B cell (primary cell): ENCODE measurements around the gene UBXN7. TPM values are rescaled to one million over a fixed set of nuclear protein-coding genes. Genes with fewer than 3 reads are reported as not detected.

Experiments used
- ATAC-seq: fragments of 200-7000 bp; cut with Tn5 transposase; one replicate; pipeline ENCODE4 v1.10.0; 2021; ENCODE audit warnings: low read depth, mild to moderate bottlenecking, moderate number of reproducible peaks, moderate library complexity
- CTCF ChIA-PET: fragments of 350-600 bp; sonication (Branson Sonifier 250); formaldehyde crosslinking; loops from one replicate; lab custom pipeline; 2021; ENCODE audit warnings: antibody characterized with exemption, inconsistent platforms; lab: Charles Lee
- POLR2A ChIA-PET: fragments of 350-600 bp; sonication (Branson Sonifier 250); formaldehyde crosslinking; loops from one replicate; lab custom pipeline; 2021; ENCODE audit warnings: antibody characterized with exemption; lab: Charles Lee
- DNase-seq: peaks from one replicate; pipeline ENCODE4 v3.0.0; 2013
- H2AFZ ChIP-seq: 2 replicates; pipeline ENCODE4 v1.6.1; 2012; ENCODE audit warnings: mild to moderate bottlenecking, low read depth, low read length; ENCODE audit not compliant: insufficient read depth, poor library complexity, severe bottlenecking
- H3K27ac ChIP-seq, 2 donors: 1 replicate in 1 of 2; 2 replicates in 1 of 2; pipeline ENCODE4 v1.5.1; 2012 to 2013; ENCODE audit warnings: low read length in 2 of 2, mild to moderate bottlenecking in 2 of 2, moderate library complexity in 1 of 2
- H3K27me3 ChIP-seq, 4 experiments: fragments of 200-600 bp in 1 of 4; sonication (generic) in 1 of 4; replicated peaks in 1 of 4; 1 replicate in 2 of 4; 2 replicates in 2 of 4; pipeline versions ENCODE4 v1.6.1 to v1.7.0; 2013 to 2016; ENCODE audit warnings: low read length in 3 of 4, mild to moderate bottlenecking in 2 of 4, mixed read lengths in 1 of 4, moderate library complexity in 1 of 4; ENCODE audit not compliant: insufficient read depth in 4 of 4, control insufficient read depth in 3 of 4; ENCODE audit errors: control extremely low read depth in 1 of 4
- H3K36me3 ChIP-seq, 2 experiments: replicated peaks in 1 of 2; 1 replicate in 1 of 2; 2 replicates in 1 of 2; pipeline versions ENCODE4 v1.6.1 to v1.7.1; 2013; ENCODE audit warnings: low read length in 1 of 2; ENCODE audit not compliant: insufficient read depth in 2 of 2, control insufficient read depth in 1 of 2; ENCODE audit errors: control extremely low read depth in 1 of 2, extremely low read depth in 1 of 2
- H3K4me1 ChIP-seq, 2 donors: fragments of 200-600 bp in 1 of 2; sonication (generic) in 1 of 2; 1 replicate in 1 of 2; 2 replicates in 1 of 2; pipeline versions ENCODE4 v1.5.1 to v1.6.1; 2013 to 2017; ENCODE audit warnings: low read length in 2 of 2; ENCODE audit not compliant: control insufficient read depth in 2 of 2, insufficient read depth in 2 of 2
- H3K4me2 ChIP-seq: replicated peaks from 2 replicates; pipeline ENCODE3; 2012; ENCODE audit warnings: mild to moderate bottlenecking, low read depth, low read length; ENCODE audit not compliant: poor library complexity, severe bottlenecking
- H3K4me3 ChIP-seq, 5 experiments: fragments of 200-600 bp in 1 of 5; sonication (generic) in 1 of 5; 1 replicate in 3 of 5; 2 replicates in 2 of 5; pipeline versions ENCODE4 v1.5.1 to v1.7.0; 2011 to 2016; ENCODE audit warnings: low read length in 4 of 5, mild to moderate bottlenecking in 4 of 5, low read depth in 2 of 5, control low read depth in 1 of 5, moderate library complexity in 1 of 5; ENCODE audit not compliant: insufficient read depth in 1 of 5; ENCODE audit errors: control extremely low read depth in 1 of 5, extremely low read depth in 1 of 5
- H3K79me2 ChIP-seq: fragments of 200-600 bp; sonication (generic); one replicate; pipeline ENCODE4 v1.6.0; 2016; ENCODE audit warnings: low read length; ENCODE audit not compliant: control insufficient read depth, insufficient read depth
- H3K9ac ChIP-seq: fragments of 200-600 bp; sonication (generic); 2 replicates; pipeline ENCODE4 v1.6.1; 2017; ENCODE audit warnings: mild to moderate bottlenecking, low read length, moderate library complexity
- H3K9me3 ChIP-seq, 3 donors: one replicate each; pipeline versions ENCODE4 v1.6.1 to v1.7.1; 2013; ENCODE audit warnings: low read length in 2 of 3; ENCODE audit not compliant: control insufficient read depth in 2 of 3, insufficient read depth in 1 of 3; ENCODE audit errors: control extremely low read depth in 1 of 3
- H4K20me1 ChIP-seq: 2 replicates; pipeline ENCODE4 v1.6.0; 2012; ENCODE audit warnings: mild to moderate bottlenecking, low read length; ENCODE audit not compliant: insufficient read depth, control insufficient read depth, poor library complexity, severe bottlenecking
- H3K27ac Mint-ChIP-seq: one replicate; pipeline ENCODE4 v1.8.0; 2021; ENCODE audit warnings: mixed read lengths
- H3K27me3 Mint-ChIP-seq: one replicate; pipeline ENCODE4 v1.8.0; 2021; ENCODE audit warnings: mixed read lengths
- H3K4me1 Mint-ChIP-seq: one replicate; pipeline ENCODE4 v1.8.0; 2021; ENCODE audit warnings: mixed read lengths
- H3K4me3 Mint-ChIP-seq: one replicate; pipeline ENCODE4 v1.8.0; 2021; ENCODE audit warnings: mixed read lengths
- H3K9me3 Mint-ChIP-seq: one replicate; pipeline ENCODE4 v1.8.0; 2022; ENCODE audit warnings: mixed read lengths; ENCODE audit not compliant: insufficient read depth
- CTCF ChIP-seq: fragments of 200-600 bp; IDR thresholded peaks from one replicate; pipeline ENCODE4 v1.8.0; 2022; ENCODE audit warnings: antibody characterized with exemption, mild to moderate bottlenecking
- EZH2 ChIP-seq: IDR thresholded peaks from 2 replicates; pipeline ENCODE4 v1.6.1; 2012; ENCODE audit warnings: borderline replicate concordance, low read depth, mild to moderate bottlenecking, moderate library complexity, low read length; ENCODE audit not compliant: insufficient read depth, poor library complexity, severe bottlenecking
- WGBS: methylation state at CpG from one replicate; pipeline ENCODE4 v1.1.5; 2013; ENCODE audit warnings: missing lambda C conversion rate; ENCODE audit not compliant: insufficient coverage; 5-methylcytosine and 5-hydroxymethylcytosine counted together
- intact Hi-C: fragments of 100-400 bp; cut with micrococcal nuclease; formaldehyde crosslinking; loops from one replicate; pipeline ENCODE4 v1.10.0; 2022
- polyA plus RNA-seq: library from polyadenylated mRNA; depleted of rRNA; stranded (reverse); fragments of >200 nt; gene quantifications from 2 replicates; pipeline ENCODE4 v1.2.3, GENCODE V29; 2012
- total RNA-seq, 2 donors: library from RNA; stranded (reverse); fragments of 120-200 nt in 1 of 2; gene quantifications; 1 replicate in 1 of 2; 2 replicates in 1 of 2; pipeline versions ENCODE4 v1.2.3 to v1.2.4, GENCODE V29; 2013 to 2022

UBXN7 gene
- total and polyA plus RNA-seq, 2 donors (not counting 1 experiment from before 2014, with no cell fraction given) = 7.4 to 107 TPM

GRCh38 chr3:196440041-196440537 is 7.9 kb upstream of the UBXN7 start:
- peaks cover 19% of the 10 kb centered on the region for H3K4me1 Mint-ChIP-seq
- Histone ChIP-seq H4K20me1 (no peaks in the 10 kb centered on the region), H3K27ac (no peak overlapping the region), H3K27me3 (no peaks in the 10 kb centered on the region), H2AFZ (no peak overlapping the region), H3K9ac (no peak overlapping the region), H3K9me3 (no peaks in the 10 kb centered on the region), H3K4me3 (no peak overlapping the region), H3K4me1 (no peaks in the 10 kb centered on the region), H3K79me2 (no peaks in the 10 kb centered on the region), H3K4me2 (no peak overlapping the region), H3K36me3 (no peaks in the 10 kb centered on the region)
- H3K27ac Mint-ChIP-seq = no peak overlapping the region
- intact Hi-C loops = no loop called here
- H3K4me3 Mint-ChIP-seq = no peak overlapping the region
- TF ChIP-seq EZH2 (no peak), CTCF (no peak)
- no peaks in the 10 kb centered on the region for H3K27me3 Mint-ChIP-seq
- WGBS = 68% methylated on average over 2 of the region's 6 CpGs
- ATAC-seq = no peak
- no peaks in the 10 kb centered on the region for H3K9me3 Mint-ChIP-seq
- DNase-seq = no peak
- CTCF ChIA-PET = no interaction called here
- POLR2A ChIA-PET = interaction anchor here (1.0 kb wide), 1 partner anchor 18 kb away, joined by 8 read pairs; no protein-coding TSS in a partner anchor
